ENCODE measurements around the gene RNF150. TPM values are rescaled to one million over a fixed set of nuclear protein-coding genes. Genes with fewer than 3 reads are reported as not detected.

Gene RNF150
- total RNA-seq: 1 to 10 TPM; 2.3 to 4.6 TPM

GRCh38 chr4:141133146-141133998, at the start of gene RNF150:
TSS of gene RNF150 (minus strand) at chr4:141133469.
- intact Hi-C loops (cut with DNase I): loop anchor here (5.0 kb wide), 1 partner anchor 271 kb away; no protein-coding TSS in a partner anchor
- peaks cover 6% of the 10 kb centered on the region for H3K4me1 ChIP-seq
- no peaks in the 10 kb centered on the region for H3K27me3 ChIP-seq
- peak within 1 kb of the TSS in 3 of 4 donors; percentile 2 to 59 (median 47) for H3K27ac ChIP-seq
- H3K4me3 ChIP-seq: peak within 1 kb of the TSS; percentile 42 to 95
- peak in 1 of 3 donors; percentile 6 for TF ChIP-seq POLR2A (IDR thresholded peaks at IDR 0.05)
- TF ChIP-seq CTCF (IDR thresholded peaks at IDR 0.05): peak; percentile 45 to 97 (median 69)
- WGBS, 2 donors: 1% methylated on average over 17 to 46 of the region's 50 CpGs
- H3K36me3 ChIP-seq (replicated peaks in 1 of 2; ENCODE audit: insufficient read depth in 1 of 2, low read depth in 2 of 2): no peaks in the 10 kb centered on the region
- H3K9me3 ChIP-seq: no peaks in the 10 kb centered on the region
- peak; percentile 73 to 82 (median 78) for DNase-seq
- ATAC-seq: peak; percentile 83

GRCh38 chr4:141180991-141181761, 47.9 kb upstream of the RNF150 start:
- no peaks in the 10 kb centered on the region for H3K4me1 ChIP-seq
- H3K27me3 ChIP-seq: no peaks in the 10 kb centered on the region
- intact Hi-C loops (cut with DNase I): no loop called here
- no peak overlapping the region for H3K4me3 ChIP-seq
- ATAC-seq (no peak), DNase-seq (no peak)
- 58 to 64% methylated on average over 2 of the region's 2 CpGs for WGBS, 2 donors
- TF ChIP-seq POLR2A (IDR thresholded peaks at IDR 0.05) (no peak), CTCF (IDR thresholded peaks at IDR 0.05) (no peak)
- H3K9me3 ChIP-seq: no peaks in the 10 kb centered on the region
- no peaks in the 10 kb centered on the region for H3K36me3 ChIP-seq (replicated peaks in 1 of 2; ENCODE audit: insufficient read depth in 1 of 2, low read depth in 2 of 2)
- no peak overlapping the region for H3K27ac ChIP-seq

GRCh38 chr4:141179474-141180373, 46.5 kb upstream of the RNF150 start:
- no peaks in the 10 kb centered on the region for H3K9me3 ChIP-seq
- H3K36me3 ChIP-seq (replicated peaks in 1 of 2; ENCODE audit: insufficient read depth in 1 of 2, low read depth in 2 of 2): no peaks in the 10 kb centered on the region
- DNase-seq (no peak), ATAC-seq (no peak)
- H3K4me3 ChIP-seq: no peak overlapping the region
- H3K27ac ChIP-seq: no peak overlapping the region
- intact Hi-C loops (cut with DNase I): no loop called here
- no peaks in the 10 kb centered on the region for H3K4me1 ChIP-seq
- WGBS, 2 donors: 36 to 41% methylated on average over 8 of the region's 8 CpGs
- H3K27me3 ChIP-seq: no peaks in the 10 kb centered on the region
- TF ChIP-seq CTCF (IDR thresholded peaks at IDR 0.05) (no peak), POLR2A (IDR thresholded peaks at IDR 0.05) (no peak)

- intact Hi-C loops (cut with DNase I): no loop called here
- no peak for TF ChIP-seq POLR2A (IDR thresholded peaks at IDR 0.05)
- no peak for TF ChIP-seq CTCF (IDR thresholded peaks at IDR 0.05)
- no peaks in the 10 kb centered on the region for H3K9me3 ChIP-seq
- no peaks in the 10 kb centered on the region for H3K27me3 ChIP-seq
- H3K4me3 ChIP-seq: no peak overlapping the region
- peak in 1 of 4 donors; percentile 14 for DNase-seq
- WGBS, 2 donors: 24 to 44% methylated on average over 1 of the region's 1 CpG
- H3K4me1 ChIP-seq: no peaks in the 10 kb centered on the region
- H3K36me3 ChIP-seq (replicated peaks in 1 of 2; ENCODE audit: insufficient read depth in 1 of 2, low read depth in 2 of 2): no peaks in the 10 kb centered on the region
- no peak for ATAC-seq
- no peak overlapping the region for H3K27ac ChIP-seq
Measured at GRCh38 chr4:141177171-141177570, 43.9 kb upstream of the RNF150 start.

All from body of pancreas (tissue), 4 donors.